Measurements from ENCODE around the gene ZNF445. TPM values are rescaled to one million over a fixed set of nuclear protein-coding genes. Genes with fewer than 3 reads are reported as not detected.
"Not testable (repeated sequence)": the region's sequence is repeated elsewhere in the genome, so short reads cannot be mapped to it uniquely, and the experiment has no call there.

ZNF445 gene
- total RNA-seq, 4 donors from 2014 or later = 5.4 to 17.3 (median 10.5) TPM

GRCh38 chr3:44506961-44507360, 29.5 kb upstream of the ZNF445 start:
- no peak for DNase-seq
- H3K4me3 ChIP-seq = no peak overlapping the region
- no peak overlapping the region for H3K27ac ChIP-seq
- H3K9me3 ChIP-seq = peaks cover 0 to 8% (median 0%) of the 10 kb centered on the region in 4 donors
- TF ChIP-seq CTCF (IDR thresholded peaks at IDR 0.05) = no peak
- no peak for TF ChIP-seq POLR2A (IDR thresholded peaks at IDR 0.05)
- H3K27me3 ChIP-seq = no peaks in the 10 kb centered on the region
- H3K4me1 ChIP-seq = peaks cover 0 to 21% (median 0%) of the 10 kb centered on the region in 4 donors
- peaks cover 0 to 15% (median 0%) of the 10 kb centered on the region in 3 donors for H3K36me3 ChIP-seq

- DNase-seq = no peak
- Histone ChIP-seq H3K36me3 (peaks cover 0 to 19% (median 0%) of the 10 kb centered on the region in 3 donors), H3K9me3 (peaks cover 0 to 11% (median 0%) of the 10 kb centered on the region in 4 donors), H3K4me1 (peaks cover 0 to 18% (median 0%) of the 10 kb centered on the region in 4 donors), H3K27me3 (no peaks in the 10 kb centered on the region), H3K27ac (no peak overlapping the region), H3K4me3 (no peak overlapping the region)
- TF ChIP-seq POLR2A (IDR thresholded peaks at IDR 0.05) = no peak
- no peak for TF ChIP-seq CTCF (IDR thresholded peaks at IDR 0.05)
These were observed 29.1 kb upstream of the ZNF445 start for GRCh38 chr3:44506556-44506955.

GRCh38 chr3:44504566-44504965, 27.1 kb upstream of the ZNF445 start:
- no peak overlapping the region for H3K27ac ChIP-seq
- H3K4me1 ChIP-seq = peaks cover 0 to 11% (median 0%) of the 10 kb centered on the region in 4 donors
- no peaks in the 10 kb centered on the region for H3K27me3 ChIP-seq
- DNase-seq = no peak
- peaks cover 0 to 31% (median 2%) of the 10 kb centered on the region in 4 donors for H3K9me3 ChIP-seq
- peaks cover 0 to 38% (median under 1%) of the 10 kb centered on the region in 3 donors for H3K36me3 ChIP-seq
- TF ChIP-seq POLR2A (IDR thresholded peaks at IDR 0.05) (no peak), CTCF (IDR thresholded peaks at IDR 0.05) (no peak)
- H3K4me3 ChIP-seq = no peak overlapping the region

- not testable (repeated sequence) for H3K4me1 ChIP-seq, H3K27me3 ChIP-seq, H3K27ac ChIP-seq, DNase-seq, H3K4me3 ChIP-seq
- peaks cover 0 to 52% (median 8%) of the 10 kb centered on the region in 3 donors for H3K36me3 ChIP-seq
- H3K9me3 ChIP-seq = peaks cover 0 to 41% (median 3%) of the 10 kb centered on the region in 4 donors
These were observed 25.7 kb upstream of the ZNF445 start for GRCh38 chr3:44503178-44503577.

- H3K27ac ChIP-seq = no peak overlapping the region
- TF ChIP-seq POLR2A (IDR thresholded peaks at IDR 0.05) = no peak
- TF ChIP-seq CTCF (IDR thresholded peaks at IDR 0.05) = no peak
- H3K36me3 ChIP-seq = peaks cover 0 to 60% (median 8%) of the 10 kb centered on the region in 3 donors
- H3K9me3 ChIP-seq = peaks cover 0 to 49% (median 3%) of the 10 kb centered on the region in 4 donors
- no peaks in the 10 kb centered on the region for H3K27me3 ChIP-seq
- H3K4me1 ChIP-seq = no peaks in the 10 kb centered on the region
- H3K4me3 ChIP-seq = no peak overlapping the region
- no peak for DNase-seq
These were observed 24.5 kb upstream of the ZNF445 start for GRCh38 chr3:44501971-44502370.

GRCh38 chr3:44499899-44500168, 22.4 kb upstream of the ZNF445 start:
- not testable (repeated sequence) for H3K27me3 ChIP-seq, DNase-seq, H3K27ac ChIP-seq, H3K4me3 ChIP-seq, H3K4me1 ChIP-seq
- H3K9me3 ChIP-seq = peaks cover 0 to 43% (median 3%) of the 10 kb centered on the region in 4 donors
- H3K36me3 ChIP-seq = peaks cover 0 to 53% (median 8%) of the 10 kb centered on the region in 3 donors

Data from Peyer's patch (tissue), 4 donors.